GM18951 (cell line): ENCODE measurements around the gene LCLAT1.
"Not testable (repeated sequence)": the region's sequence is repeated elsewhere in the genome, so short reads cannot be mapped to it uniquely, and the experiment has no call there.

ENCODE experiments used
- POLR2A ChIP-seq: IDR thresholded peaks from 4 replicates; pipeline ENCODE4 v1.6.1; 2011; ENCODE audit warnings: mild to moderate bottlenecking; ENCODE audit not compliant: insufficient read length, insufficient read depth; ENCODE audit errors: extremely low read depth
- in situ Hi-C: fragments of 300-500 bp; cut with MboI; formaldehyde crosslinking; loops from one replicate; pipeline ENCODE4 v1.12.0; 2022; ENCODE audit warnings: low sequenced_read_pairs, mixed read lengths, inconsistent platforms; ENCODE audit not compliant: unreplicated experiment

The LCLAT1 gene

DNA sequence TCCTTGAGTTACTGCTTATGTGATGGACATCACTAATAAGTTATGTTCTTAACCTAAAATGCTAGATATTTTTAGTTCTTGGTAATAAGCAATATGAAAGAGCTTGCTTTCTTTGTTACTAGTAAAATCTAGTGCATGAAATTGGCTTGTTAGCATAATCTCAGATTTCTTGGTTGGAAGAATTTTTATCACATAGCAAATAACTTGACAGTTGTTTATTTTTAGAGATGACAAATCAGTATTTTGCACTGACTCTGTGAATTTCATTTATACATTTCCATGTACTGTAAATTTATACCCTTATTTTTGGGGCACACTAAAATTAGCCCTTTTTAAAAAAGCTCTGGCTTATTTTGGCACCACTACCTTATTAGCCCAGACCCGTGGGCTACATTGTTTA is 45.6 kb downstream of the LCLAT1 start:
- TF ChIP-seq POLR2A = no peak
- in situ Hi-C loops = no loop called here

DNA sequence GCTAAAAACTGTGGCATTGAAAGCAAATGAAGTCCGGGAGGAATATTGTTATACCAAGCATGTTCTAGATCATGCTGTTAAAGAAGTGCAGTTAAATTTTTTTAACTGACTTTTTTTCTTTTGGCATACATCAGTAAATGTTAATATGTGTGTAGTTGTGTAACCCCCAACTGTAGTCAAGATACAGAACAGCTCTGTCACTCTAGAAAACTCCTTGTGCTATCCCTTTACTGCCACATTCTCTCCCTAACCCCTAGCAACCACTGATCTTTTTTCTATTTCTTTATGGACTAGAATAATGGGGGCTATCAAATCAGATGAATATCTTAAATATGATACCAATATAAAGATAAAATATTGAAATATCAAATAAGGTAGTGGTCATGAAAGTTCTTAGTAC is 46.4 kb downstream of the LCLAT1 start:
- in situ Hi-C loops = no loop called here

DNA sequence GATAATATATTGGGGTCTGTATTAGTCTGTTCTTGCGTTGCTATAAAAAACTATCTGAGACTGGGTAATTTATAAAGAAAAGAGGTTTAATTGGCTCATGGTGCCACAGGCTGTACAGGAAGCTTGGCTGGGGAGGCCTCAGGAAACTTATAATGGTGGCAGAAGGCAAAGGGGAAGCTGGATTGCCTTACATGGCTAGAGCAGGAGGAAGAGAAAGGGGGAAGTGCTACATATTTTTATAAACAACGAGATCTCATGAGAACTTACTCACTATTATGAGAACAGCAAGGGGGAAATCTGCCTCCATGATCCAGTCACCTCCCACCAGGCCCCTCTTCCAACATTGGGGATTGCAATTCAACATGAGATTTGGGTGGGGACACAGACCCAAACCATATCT is 48.9 kb downstream of the LCLAT1 start:
- in situ Hi-C loops = not testable (repeated sequence)

More for the DNA sequence above, 46.4 kb downstream of the LCLAT1 start:
- no peak for TF ChIP-seq POLR2A

DNA sequence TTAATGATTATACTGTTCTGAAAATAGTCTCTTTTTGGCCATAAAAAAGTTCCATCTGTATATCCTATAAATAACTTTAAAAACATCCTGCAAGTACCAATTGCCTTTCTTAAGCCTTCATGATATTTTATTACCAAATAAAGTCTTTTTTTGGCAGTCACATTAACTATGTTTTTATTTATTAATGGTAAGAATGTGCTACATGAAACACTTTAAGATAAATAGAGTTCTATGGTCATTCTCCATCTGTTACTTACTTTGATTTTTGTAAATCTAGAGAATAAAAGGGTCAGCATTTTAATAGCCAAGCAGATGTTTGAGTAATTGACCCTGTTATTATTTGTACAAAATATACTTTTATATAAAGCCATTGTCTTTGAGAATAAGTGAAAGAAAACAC is 52.6 kb downstream of the LCLAT1 start:
- in situ Hi-C loops = no loop called here
- TF ChIP-seq POLR2A = no peak

DNA sequence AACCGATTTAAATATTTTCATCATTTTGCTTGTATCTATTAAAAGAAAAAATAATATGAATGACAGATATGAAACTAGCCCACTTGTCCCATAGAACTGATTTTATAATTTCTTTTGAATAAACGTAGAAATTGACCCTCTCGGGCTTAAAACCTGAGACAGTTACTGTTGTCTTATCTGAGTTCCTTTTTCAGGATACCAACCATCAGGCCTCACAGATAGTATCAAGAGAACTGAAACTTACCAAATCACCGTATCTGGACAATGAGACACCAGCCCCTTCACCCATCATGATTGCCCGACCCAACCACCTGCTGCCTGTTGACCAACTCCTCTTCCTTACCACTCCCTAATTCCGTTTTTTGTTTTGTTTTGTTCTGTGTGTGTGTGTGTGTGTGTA is 53.7 kb downstream of the LCLAT1 start:
- no peak for TF ChIP-seq POLR2A
- in situ Hi-C loops = no loop called here

DNA sequence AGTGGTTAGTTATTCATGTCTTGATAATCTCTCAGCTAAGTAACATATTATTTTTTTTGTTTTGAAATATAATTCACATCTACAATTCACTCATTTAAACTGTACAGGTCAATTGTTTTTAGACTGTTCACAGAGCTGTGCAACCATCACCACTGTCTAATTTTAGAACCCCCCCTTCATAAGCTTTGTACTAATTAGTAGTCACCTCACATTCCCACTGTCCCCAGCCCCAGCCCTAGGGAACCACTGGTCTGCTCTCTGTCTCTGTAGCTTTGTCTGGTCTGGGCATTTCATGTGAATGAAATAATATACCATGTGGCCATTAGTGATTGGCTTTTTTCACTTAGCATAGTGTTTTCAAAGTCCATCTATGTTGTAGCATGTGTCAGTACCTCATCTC is 55.3 kb downstream of the LCLAT1 start:
- in situ Hi-C loops = no loop called here
- no peak for TF ChIP-seq POLR2A

DNA sequence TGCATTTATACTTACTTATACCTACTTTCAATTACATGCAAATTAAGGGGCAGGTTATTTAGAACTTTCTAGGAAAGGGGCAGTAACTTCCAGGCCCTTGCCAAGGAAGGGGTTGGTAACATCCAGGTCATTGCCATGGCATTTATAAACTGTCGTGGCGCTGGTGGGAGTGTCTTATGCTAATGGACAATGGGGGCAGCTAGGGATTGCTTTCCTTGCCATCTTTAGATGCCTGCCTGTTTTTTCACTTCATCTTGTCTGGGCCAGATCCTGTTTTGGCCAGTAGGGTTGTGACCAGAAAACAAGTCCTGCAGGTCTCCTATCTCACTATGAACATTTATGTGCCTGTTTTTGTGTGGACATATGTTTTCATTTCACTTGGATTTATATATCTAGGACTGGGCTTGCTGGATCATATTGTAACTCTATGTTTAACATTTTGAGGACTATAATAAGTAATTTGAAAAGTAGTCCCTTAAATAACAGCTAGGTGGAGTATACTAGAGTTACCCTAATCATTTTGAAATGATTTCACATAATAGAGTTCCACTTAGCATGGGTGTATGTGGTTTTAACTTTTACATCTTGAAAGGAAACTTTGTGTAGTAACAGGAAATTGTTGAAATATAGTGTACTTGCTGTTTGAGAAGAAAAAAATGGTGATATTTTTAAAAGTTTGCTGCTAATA is 56.1 kb downstream of the LCLAT1 start:
- no peak for TF ChIP-seq POLR2A
- in situ Hi-C loops = no loop called here

DNA sequence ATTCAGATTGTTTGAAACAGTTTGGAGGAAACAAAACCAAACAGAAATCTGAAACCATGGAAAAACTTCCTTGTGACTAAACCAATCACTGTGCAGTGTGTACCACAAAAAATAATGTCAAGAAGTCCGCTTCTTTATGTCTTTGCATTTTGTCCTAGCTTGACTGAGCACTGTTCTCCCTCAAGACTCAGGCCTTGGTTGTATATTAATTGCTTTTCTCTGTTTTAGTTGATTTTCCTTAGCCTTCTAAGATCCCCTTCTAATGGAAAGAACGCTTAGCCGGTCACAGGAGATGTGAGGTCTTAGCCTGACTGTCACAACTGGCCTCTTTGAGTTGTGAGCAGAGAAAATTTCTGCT is 56.6 kb downstream of the LCLAT1 start:
- in situ Hi-C loops = no loop called here
- TF ChIP-seq POLR2A = no peak

DNA sequence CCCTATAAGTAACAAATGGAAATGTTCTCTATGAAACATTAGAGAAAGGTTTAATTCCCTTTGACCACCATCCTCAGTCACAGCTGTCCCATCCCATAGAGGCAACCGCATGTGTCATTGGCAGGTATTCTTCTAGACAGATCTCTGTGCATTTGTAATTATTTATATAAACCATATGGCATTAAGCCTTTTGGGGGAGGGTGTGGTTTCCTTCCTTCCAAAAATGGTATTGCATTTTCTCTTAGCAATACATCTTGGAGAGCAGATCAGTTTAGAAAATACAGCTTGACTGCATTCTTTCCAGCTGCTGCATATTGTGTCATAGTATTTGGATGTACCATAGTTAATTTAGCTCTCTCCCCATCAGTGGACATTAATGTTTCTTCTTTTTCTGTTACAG is 57.7 kb downstream of the LCLAT1 start:
- in situ Hi-C loops = no loop called here

DNA sequence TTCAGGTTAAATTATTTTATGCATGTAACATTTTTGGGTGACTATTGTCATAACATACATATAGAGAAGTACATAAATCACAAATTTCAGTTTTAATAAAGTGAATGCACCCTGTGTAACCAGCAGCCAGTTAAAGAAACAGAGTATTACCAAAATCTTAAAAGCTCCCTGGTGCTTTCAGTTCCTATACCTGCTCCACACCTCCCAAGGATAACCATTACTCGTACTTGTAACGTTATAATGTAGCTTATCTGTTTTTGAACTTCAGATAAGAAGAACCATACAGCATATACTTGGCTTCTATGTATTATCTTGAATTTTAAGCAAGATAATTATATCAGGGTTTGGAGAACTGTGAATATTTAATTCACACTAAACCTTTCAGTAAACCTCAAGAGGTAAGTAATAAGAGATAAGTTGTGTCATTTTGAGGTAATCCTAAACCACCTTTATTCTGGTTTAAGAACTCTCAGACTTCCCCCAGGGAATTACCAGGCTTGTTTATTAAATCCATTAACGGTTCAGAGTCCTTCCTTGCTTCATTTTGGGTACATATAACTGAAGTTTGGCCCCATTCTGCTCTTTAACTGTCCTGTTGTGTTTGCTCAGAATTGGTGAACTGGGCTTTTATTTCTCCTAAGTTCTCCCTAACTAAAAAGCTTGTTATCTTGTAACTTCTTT is 58.6 kb downstream of the LCLAT1 start:
- TF ChIP-seq POLR2A = no peak
- in situ Hi-C loops = no loop called here

More for the DNA sequence above, 57.7 kb downstream of the LCLAT1 start:
- TF ChIP-seq POLR2A = no peak

DNA sequence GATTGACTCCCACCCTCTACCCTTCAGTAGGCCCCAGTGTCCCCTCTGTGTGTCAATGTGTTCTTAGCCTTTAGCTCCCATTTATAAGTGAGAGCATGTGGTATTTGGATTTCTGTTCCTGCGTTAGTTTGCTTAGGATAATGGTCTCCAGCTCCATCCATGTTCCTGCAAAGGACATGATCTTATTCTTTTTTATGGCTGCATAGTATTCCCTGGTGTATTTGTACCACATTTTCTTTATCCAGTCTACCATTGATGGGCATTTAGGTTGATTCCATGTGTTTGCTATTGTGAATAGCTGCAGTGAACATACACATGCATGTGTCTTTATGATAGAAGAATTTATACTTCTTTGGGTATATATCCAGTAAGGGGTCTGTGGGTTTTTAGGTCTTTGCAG is 60.4 kb downstream of the LCLAT1 start:
- in situ Hi-C loops = not testable (repeated sequence)

DNA sequence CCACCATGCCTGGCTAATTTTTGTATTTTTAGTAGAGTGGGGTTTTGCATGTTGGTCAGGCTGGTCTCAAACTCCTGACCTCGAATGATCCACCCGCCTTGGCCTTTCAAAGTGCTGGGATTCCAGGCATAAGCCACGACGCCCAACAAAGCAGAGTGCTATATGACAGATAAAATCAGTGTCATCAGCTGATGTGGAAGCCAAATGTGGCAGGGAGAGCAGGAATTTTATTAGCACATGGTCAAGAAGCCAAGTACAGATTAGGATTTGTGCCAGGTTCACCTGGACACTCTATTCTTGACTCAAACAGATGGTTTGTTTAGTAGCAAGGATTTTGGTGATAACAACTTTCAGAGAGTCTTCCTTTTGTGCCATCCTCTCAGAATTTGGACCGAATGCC is 62.7 kb downstream of the LCLAT1 start:
- in situ Hi-C loops = no loop called here
- no peak for TF ChIP-seq POLR2A

DNA sequence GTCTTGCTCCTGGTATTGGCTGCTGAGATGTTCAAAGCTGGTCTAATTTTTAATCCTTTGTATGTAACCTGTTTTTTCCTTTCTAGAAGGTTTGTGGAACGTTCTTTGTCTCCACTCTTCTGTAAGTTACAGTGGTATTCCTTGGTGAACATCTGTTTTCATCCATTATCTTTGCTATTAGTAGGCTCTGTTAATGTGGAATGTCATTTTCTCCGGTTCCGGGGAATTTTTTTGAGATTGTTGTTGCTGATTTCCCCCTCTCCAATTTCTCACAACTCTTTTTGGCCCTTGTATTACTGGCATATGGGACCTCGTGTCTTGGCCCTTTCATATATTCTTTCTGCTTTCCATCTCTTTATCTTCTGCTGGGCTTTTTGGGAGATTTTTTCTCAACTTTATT is 63.4 kb downstream of the LCLAT1 start:
- in situ Hi-C loops = no loop called here
- TF ChIP-seq POLR2A = no peak
